PFSK-1 (cell line): Measurements from ENCODE around the gene LCOR.

ENCODE experiments used
- POLR2AphosphoS5 ChIP-seq: IDR thresholded peaks from 2 replicates; pipeline ENCODE4 v1.6.1; 2012; ENCODE audit warnings: low read depth, mild to moderate bottlenecking, control low read depth, low read length, moderate library complexity
- REST ChIP-seq, 2 experiments: IDR thresholded peaks; 2 replicates each; pipeline versions ENCODE4 v1.6.1 to v1.8.0; 2011 to 2012; ENCODE audit warnings: low read depth in 2 of 2, low read length in 2 of 2, control low read depth in 1 of 2, inconsistent platforms in 1 of 2, mild to moderate bottlenecking in 1 of 2, moderate library complexity in 1 of 2; ENCODE audit not compliant: insufficient read depth in 1 of 2
- SIN3A ChIP-seq: IDR thresholded peaks from 2 replicates; pipeline ENCODE4 v1.6.1; 2012; ENCODE audit warnings: mild to moderate bottlenecking, low read length, moderate library complexity, borderline replicate concordance; ENCODE audit not compliant: insufficient read depth

- no peak for TF ChIP-seq POLR2AphosphoS5
- TF ChIP-seq SIN3A, result no peak
- no peak for TF ChIP-seq REST (IDR thresholded peaks at IDR 0.05; ENCODE audit: insufficient read depth in 1 of 2, low read depth in 2 of 2, low read length in 2 of 2)
These were observed 192.3 kb downstream of the LCOR start for GRCh38 chr10:97024168-97025073.
